H1 (cell line): ENCODE results near the gene SMAD7. TPM values are rescaled to one million over a fixed set of nuclear protein-coding genes. Genes with fewer than 3 reads are reported as not detected.

Source experiments
- CTCF ChIA-PET: fragments of 300-600 bp; sonication (Branson Sonifier 250); formaldehyde crosslinking; loops from one replicate; lab custom pipeline; 2021; ENCODE audit not compliant: partially characterized antibody; lab: Charles Lee
- POLR2A ChIA-PET: fragments of 300-600 bp; sonication (Branson Sonifier 250); formaldehyde crosslinking; loops from one replicate; lab custom pipeline; 2021; ENCODE audit warnings: inconsistent platforms; ENCODE audit not compliant: partially characterized antibody; lab: Charles Lee
- DNase-seq, 2 experiments: peaks; one replicate each; pipeline versions ENCODE4 v3.0.0 to v3.0.0-alpha.2; 2010 to 2022; ENCODE audit warnings: low spot score in 2 of 2, low read depth in 1 of 2, mixed read lengths in 1 of 2
- FAIRE-seq: peaks from 2 replicates; lab custom pipeline; 2011; peaks lifted over from hg19 to GRCh38; lab: Jason Lieb, UNC
- H2AFZ ChIP-seq: 2 replicates; pipeline ENCODE4 v1.8.1; 2012; ENCODE audit warnings: low read length, inconsistent platforms
- H2AK5ac ChIP-seq: 2 replicates; pipeline ENCODE4 v1.6.1; 2013; ENCODE audit warnings: low read depth, low read length
- H2BK120ac ChIP-seq: replicated peaks from 2 replicates; pipeline ENCODE3; 2013; ENCODE audit warnings: low read depth, low read length, inconsistent platforms
- H2BK12ac ChIP-seq: 2 replicates; pipeline ENCODE4 v1.6.1; 2013; ENCODE audit warnings: low read depth, low read length
- H2BK15ac ChIP-seq: 2 replicates; pipeline ENCODE4 v1.6.1; 2013; ENCODE audit warnings: low read length
- H2BK20ac ChIP-seq: 2 replicates; pipeline ENCODE4 v1.6.1; 2013; ENCODE audit warnings: low read length
- H2BK5ac ChIP-seq: 2 replicates; pipeline ENCODE4 v1.6.1; 2013; ENCODE audit warnings: low read depth, low read length
- H3K14ac ChIP-seq: 2 replicates; pipeline ENCODE4 v1.6.1; 2013; ENCODE audit warnings: inconsistent platforms; ENCODE audit not compliant: insufficient read length
- H3K18ac ChIP-seq: 2 replicates; pipeline ENCODE4 v1.6.1; 2013; ENCODE audit warnings: low read length; ENCODE audit errors: extremely low read depth
- H3K23ac ChIP-seq: 2 replicates; pipeline ENCODE4 v1.6.1; 2013; ENCODE audit warnings: inconsistent platforms; ENCODE audit not compliant: insufficient read length
- H3K23me2 ChIP-seq: 2 replicates; pipeline ENCODE4 v1.6.1; 2013; ENCODE audit warnings: low read depth, low read length
- H3K27ac ChIP-seq: 2 replicates; pipeline ENCODE4 v1.6.1; 2011; ENCODE audit warnings: low read depth, low read length, inconsistent platforms
- H3K27me3 ChIP-seq, 4 experiments: replicated peaks in 1 of 4; 1 replicate in 1 of 4; 2 replicates in 3 of 4; pipeline versions ENCODE4 v1.6.1 to v1.8.1; 2011 to 2013; ENCODE audit warnings: low read length in 3 of 4, mild to moderate bottlenecking in 3 of 4, inconsistent platforms in 2 of 4, mixed read lengths in 2 of 4, moderate library complexity in 1 of 4; ENCODE audit not compliant: control insufficient read depth in 3 of 4, insufficient read depth in 3 of 4; ENCODE audit errors: extremely low read depth in 1 of 4
- H3K36me3 ChIP-seq, 4 experiments: 2 replicates each; pipeline versions ENCODE4 v1.6.1 to v1.8.1; 2011 to 2013; ENCODE audit warnings: mild to moderate bottlenecking in 4 of 4, low read length in 3 of 4, moderate library complexity in 2 of 4, control low read depth in 1 of 4, inconsistent platforms in 1 of 4; ENCODE audit not compliant: insufficient read depth in 4 of 4, control insufficient read depth in 2 of 4
- H3K4ac ChIP-seq: replicated peaks from 2 replicates; pipeline ENCODE3; 2013; ENCODE audit warnings: low read length, low read depth, mixed read lengths, inconsistent platforms; ENCODE audit not compliant: insufficient read length
- H3K4me1 ChIP-seq, 4 experiments: replicated peaks in 1 of 4; 1 replicate in 1 of 4; 2 replicates in 3 of 4; pipeline versions ENCODE4 v1.6.1 to v1.8.1; 2011 to 2013; ENCODE audit warnings: low read length in 3 of 4, inconsistent platforms in 2 of 4, mixed read lengths in 1 of 4; ENCODE audit not compliant: insufficient read depth in 4 of 4, control insufficient read depth in 3 of 4
- H3K4me2 ChIP-seq, 2 experiments: 2 replicates each; pipeline versions ENCODE4 v1.6.1 to v1.8.1; 2011 to 2013; ENCODE audit warnings: low read depth in 2 of 2, low read length in 2 of 2, control low read depth in 1 of 2, inconsistent platforms in 1 of 2, mild to moderate bottlenecking in 1 of 2; ENCODE audit not compliant: insufficient read depth in 1 of 2
- H3K4me3 ChIP-seq, 4 experiments: fragments of 200-600, 300-600 bp in 1 of 4; sonication (generic), shearing (Covaris generic), sonication (Bioruptor Twin) in 1 of 4; 2 replicates each; pipeline versions ENCODE4 v1.5.1 to v1.8.1; 2011 to 2016; ENCODE audit warnings: low read length in 4 of 4, low read depth in 3 of 4, control low read depth in 2 of 4, inconsistent platforms in 2 of 4, mild to moderate bottlenecking in 2 of 4, mixed read lengths in 1 of 4, moderate library complexity in 1 of 4; ENCODE audit not compliant: insufficient read depth in 2 of 4; ENCODE audit errors: extremely low read depth in 1 of 4
- H3K56ac ChIP-seq: replicated peaks from 2 replicates; pipeline ENCODE3; 2013; ENCODE audit warnings: low read depth, mild to moderate bottlenecking, mixed read lengths, low read length, inconsistent platforms; ENCODE audit not compliant: insufficient read length
- H3K79me1 ChIP-seq: 2 replicates; pipeline ENCODE4 v1.6.1; 2013; ENCODE audit warnings: low read depth, low read length, control low read depth
- H3K79me2 ChIP-seq, 2 experiments: 2 replicates each; pipeline versions ENCODE4 v1.6.1 to v1.8.1; 2012 to 2013; ENCODE audit warnings: low read length in 2 of 2, mild to moderate bottlenecking in 2 of 2, inconsistent platforms in 1 of 2; ENCODE audit not compliant: insufficient read depth in 2 of 2, control insufficient read depth in 1 of 2
- H3K9ac ChIP-seq, 4 experiments: replicated peaks in 1 of 4; 1 replicate in 1 of 4; 2 replicates in 3 of 4; pipeline versions ENCODE4 v1.6.1 to v1.8.1; 2011 to 2013; ENCODE audit warnings: low read depth in 3 of 4, low read length in 3 of 4, control low read depth in 2 of 4, mild to moderate bottlenecking in 2 of 4, moderate library complexity in 2 of 4, inconsistent platforms in 1 of 4; ENCODE audit errors: extremely low read depth in 1 of 4
- H3K9me3 ChIP-seq, 2 experiments: 2 replicates each; pipeline versions ENCODE4 v1.6.1 to v1.8.1; 2012 to 2013; ENCODE audit warnings: mild to moderate bottlenecking in 2 of 2, moderate library complexity in 2 of 2, control low read depth in 1 of 2, inconsistent platforms in 1 of 2, low read depth in 1 of 2, low read length in 1 of 2, mixed read lengths in 1 of 2; ENCODE audit not compliant: insufficient read depth in 2 of 2
- H4K20me1 ChIP-seq, 2 experiments: replicated peaks in 1 of 2; 2 replicates each; pipeline versions ENCODE3 to v1.8.1; 2011 to 2013; ENCODE audit warnings: inconsistent platforms in 2 of 2, low read length in 2 of 2, mild to moderate bottlenecking in 1 of 2; ENCODE audit not compliant: insufficient read depth in 2 of 2, control insufficient read depth in 1 of 2
- H4K5ac ChIP-seq: 2 replicates; pipeline ENCODE4 v1.6.1; 2013; ENCODE audit warnings: low read length, low read depth, mixed read lengths, inconsistent platforms; ENCODE audit not compliant: insufficient read length
- H4K8ac ChIP-seq: 2 replicates; pipeline ENCODE4 v1.8.0; 2013; ENCODE audit warnings: mild to moderate bottlenecking, moderate library complexity, low read length, inconsistent platforms; ENCODE audit not compliant: insufficient read depth; ENCODE audit errors: extremely low read depth
- H4K91ac ChIP-seq: replicated peaks from 2 replicates; pipeline ENCODE3; 2013; ENCODE audit warnings: low read length, mixed read lengths, inconsistent platforms; ENCODE audit not compliant: insufficient read length
- BCL11A ChIP-seq, 2 experiments: IDR thresholded peaks; one replicate each; pipeline ENCODE4 v1.6.1; 2011; ENCODE audit warnings: low read depth in 2 of 2, low read length in 2 of 2, mild to moderate bottlenecking in 2 of 2
- BRCA1 ChIP-seq: IDR thresholded peaks from 2 replicates; pipeline ENCODE4 v1.6.1; 2012; ENCODE audit warnings: low read depth, low read length, improper control_type of control experiment
- CTBP2 ChIP-seq: IDR thresholded peaks from 2 replicates; pipeline ENCODE4 v1.7.0; 2011; ENCODE audit warnings: borderline replicate concordance, mild to moderate bottlenecking, moderate library complexity, mixed read lengths, low read length; ENCODE audit not compliant: insufficient read depth, insufficient read length
- HDAC2 ChIP-seq, 2 experiments: fragments of 300-600 bp in 1 of 2; sonication (generic) in 1 of 2; IDR thresholded peaks; 2 replicates each; pipeline ENCODE4 v1.6.1; 2011 to 2012; ENCODE audit warnings: low read depth in 2 of 2, low read length in 2 of 2, mild to moderate bottlenecking in 2 of 2, moderate library complexity in 2 of 2, borderline replicate concordance in 1 of 2, inconsistent platforms in 1 of 2
- RAD21 ChIP-seq, 2 experiments: IDR thresholded peaks in 1 of 2; conservative IDR thresholded peaks in 1 of 2; 2 replicates each; pipeline ENCODE4 v1.6.1; 2011; ENCODE audit warnings: low read depth in 2 of 2, low read length in 2 of 2, improper control_type of control experiment in 1 of 2, inconsistent platforms in 1 of 2, mild to moderate bottlenecking in 1 of 2, moderate library complexity in 1 of 2
- SAP30 ChIP-seq: fragments of 300-600 bp; sonication (generic); IDR thresholded peaks from 2 replicates; pipeline ENCODE4 v1.7.1; 2012; ENCODE audit warnings: low read length, moderate library complexity, mild to moderate bottlenecking, inconsistent platforms; ENCODE audit not compliant: insufficient read depth, insufficient replicate concordance
- SIN3A ChIP-seq, 2 experiments: IDR thresholded peaks in 1 of 2; conservative IDR thresholded peaks in 1 of 2; 2 replicates each; pipeline ENCODE4 v1.6.1; 2011 to 2012; ENCODE audit warnings: low read length in 2 of 2, improper control_type of control experiment in 1 of 2, low read depth in 1 of 2, mild to moderate bottlenecking in 1 of 2
- SP1 ChIP-seq: IDR thresholded peaks from 2 replicates; pipeline ENCODE4 v1.6.1; 2011; ENCODE audit warnings: low read depth, low read length
- TAF7 ChIP-seq: optimal IDR thresholded peaks from 2 replicates; pipeline ENCODE3; 2011; ENCODE audit warnings: low read depth, mild to moderate bottlenecking, inconsistent platforms, low read length, moderate library complexity, borderline replicate concordance
- WGBS, 2 experiments: shearing (Covaris generic) in 1 of 2; methylation state at CpG; one replicate each; pipeline versions ENCODE4 v1.1.6 to v1.1.7; 2013 to 2015; ENCODE audit warnings: low lambda C conversion rate in 2 of 2, mixed read lengths in 2 of 2, inconsistent platforms in 1 of 2, low coverage in 1 of 2, missing lambda C conversion rate in 1 of 2; ENCODE audit not compliant: insufficient replicate concordance in 2 of 2, insufficient coverage in 1 of 2, insufficient read length in 1 of 2; ENCODE audit errors: extremely low coverage in 1 of 2, missing lambda C conversion rate in 1 of 2; 5-methylcytosine and 5-hydroxymethylcytosine counted together
- polyA plus RNA-seq, 7 experiments: library from polyadenylated mRNA; depleted of rRNA in 3 of 7; stranded (reverse) in 5 of 7; unstranded in 2 of 7; fragments of >200 nt in 5 of 7; fragments of 200-250 nt in 2 of 7; gene quantifications; 1 replicate in 5 of 7; 2 replicates in 1 of 7; 4 replicates in 1 of 7; pipeline versions ENCODE4 v1.2.1 to v1.2.3, GENCODE V29; 2011 to 2013; ENCODE audit warnings: missing spikeins in 2 of 7, mixed read lengths in 2 of 7
- total RNA-seq: library from RNA; stranded (reverse); fragmentation: NEBNext Ultra II Directional; extraction: Animal tissue kit (Norgen Biotek cat#: 25700); gene quantifications from 2 replicates; pipeline ENCODE4 v1.2.1, GENCODE V29; 2021
- TF ChIP-seq, protein P1 (sequence below): IDR thresholded peaks from 2 replicates; pipeline ENCODE4 v1.6.1; 2012; ENCODE audit warnings: inconsistent platforms

Gene SMAD7
- total and polyA plus RNA-seq, 2 of the 8 experiments (the other 6 are each of a cell fraction or from before 2014, with no cell fraction given) = 6.5 to 15.5 TPM

DNA sequence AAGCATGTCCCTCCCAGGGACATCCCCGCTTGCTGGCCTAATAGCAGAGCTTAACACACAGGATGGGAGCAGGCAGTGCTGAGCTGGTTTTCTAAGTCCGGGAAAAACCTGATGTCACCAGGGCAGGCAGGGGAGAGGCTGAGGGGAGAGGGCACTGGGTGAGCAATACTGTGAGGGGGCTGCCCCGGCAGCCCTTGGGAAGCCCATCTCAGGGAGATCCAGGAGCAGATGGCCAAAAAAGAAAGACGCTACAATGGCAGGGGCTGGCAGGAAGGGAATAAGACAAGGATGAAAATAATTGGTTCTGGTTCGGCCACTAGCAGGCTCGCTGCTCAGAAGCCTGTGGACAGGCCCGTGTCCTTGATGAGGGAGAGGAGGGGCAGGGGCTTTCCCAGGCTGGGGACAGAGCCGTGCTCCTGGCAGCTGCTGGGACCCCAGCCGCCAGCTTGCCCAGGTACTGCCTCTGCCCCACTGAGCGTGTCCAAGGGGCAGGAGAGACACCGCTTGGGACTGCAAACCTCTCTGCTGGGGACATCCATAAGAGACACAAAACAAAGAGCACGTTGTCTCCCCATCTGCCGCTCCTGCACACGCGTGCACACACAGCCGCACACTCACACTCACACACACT lies 30.2 kb downstream of the SMAD7 start:
- no peak overlapping the region; the same call in 1 of the 2 replicates for H3K18ac ChIP-seq
- H3K36me3 ChIP-seq = no peaks in the 10 kb centered on the region; a peak in 1 of 8 replicates
- H3K4me1 ChIP-seq = peaks cover 0 to 22% (median 11%) of the 10 kb centered on the region in 4 experiments; a peak in 6 of 7 replicates
- CTCF ChIA-PET = interaction anchor here (0.7 to 2.0 kb wide), 11 partner anchors 9 to 818 kb away, joined by 3 to 8 read pairs (median 4); no protein-coding TSS in a partner anchor
- 0 out of 2 replicates have a peak overlapping the region, but pooled peaks have one; percentile 44 for H2AK5ac ChIP-seq
- no peak overlapping the region for H3K4me2 ChIP-seq
- H4K20me1 ChIP-seq = peaks cover 0 to 2% of the 10 kb centered on the region in 2 experiments
- H4K5ac ChIP-seq = no peak overlapping the region
- no peak overlapping the region for H3K4me3 ChIP-seq
- no peaks in the 10 kb centered on the region; a peak in 1 of 7 replicates for H3K27me3 ChIP-seq
- H3K27ac ChIP-seq = no peak overlapping the region
- no peak overlapping the region; the same call in 1 of the 2 replicates for H4K8ac ChIP-seq
- DNase-seq = no peak
- no peak overlapping the region for H3K9ac ChIP-seq
- no peaks in the 10 kb centered on the region for H3K23me2 ChIP-seq
- H3K23ac ChIP-seq = no peak overlapping the region
- no peak overlapping the region for H3K56ac ChIP-seq
- FAIRE-seq = no peak
- peak overlapping the region; percentile 29; the same call in 1 of the 2 replicates for H2BK15ac ChIP-seq
- no peak for TF ChIP-seq CTBP2
- no peak for TF ChIP-seq SAP30
- no peak for TF ChIP-seq BRCA1
- no peak for TF ChIP-seq HDAC2 (IDR thresholded peaks at IDR 0.05; ENCODE audit: borderline replicate concordance in 1 of 2, low read depth in 2 of 2, low read length in 2 of 2)
- TF ChIP-seq TAF7 = no peak
- TF ChIP-seq SP1 = no peak
- no peak for TF ChIP-seq BCL11A (IDR thresholded peaks at IDR 0.05; ENCODE audit: low read depth in 2 of 2, low read length in 2 of 2)
- TF ChIP-seq SIN3A (conservative IDR thresholded peaks at IDR 0.05 in 1 of 2, IDR thresholded peaks at IDR 0.05 in 1 of 2; ENCODE audit: low read depth in 1 of 2, low read length in 2 of 2) = no peak
- TF ChIP-seq, protein P1, sequence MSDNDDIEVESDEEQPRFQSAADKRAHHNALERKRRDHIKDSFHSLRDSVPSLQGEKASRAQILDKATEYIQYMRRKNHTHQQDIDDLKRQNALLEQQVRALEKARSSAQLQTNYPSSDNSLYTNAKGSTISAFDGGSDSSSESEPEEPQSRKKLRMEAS = no peak
- TF ChIP-seq RAD21 (IDR thresholded peaks at IDR 0.05 in 1 of 2, conservative IDR thresholded peaks at IDR 0.05 in 1 of 2; ENCODE audit: low read depth in 2 of 2, low read length in 2 of 2) = no peak
- H4K91ac ChIP-seq = no peak overlapping the region
- no peak overlapping the region for H2AFZ ChIP-seq
- H3K79me2 ChIP-seq = peaks cover 0 to 7% of the 10 kb centered on the region in 2 experiments; a peak in 2 of 4 replicates
- POLR2A ChIA-PET = interaction anchor here (0.6 to 1.9 kb wide), 3 partner anchors 10 to 27 kb away, joined by 3 to 4 read pairs (median 3); no protein-coding TSS in a partner anchor
- H3K9me3 ChIP-seq = no peaks in the 10 kb centered on the region
- H2BK5ac ChIP-seq = no peak overlapping the region; the same call in 1 of the 2 replicates
- no peak overlapping the region for H3K4ac ChIP-seq
- no peak overlapping the region for H3K14ac ChIP-seq
- 86% methylated on average over 16 of the region's 16 CpGs; no CpG with 5 or more reads in 1 of the 2 experiments for WGBS, 2 experiments
- peaks cover 9% of the 10 kb centered on the region for H3K79me1 ChIP-seq
- 0 out of 2 replicates have a peak overlapping the region, but pooled peaks have one; percentile 27 for H2BK12ac ChIP-seq
- H2BK20ac ChIP-seq = no peak overlapping the region
- H2BK120ac ChIP-seq = no peak overlapping the region
